Suppressor macrophage (primary cell): ENCODE data around the gene KRT73.

ENCODE experiments used
- DNase-seq, 4 experiments: peaks; one replicate each; pipeline ENCODE4 v3.0.0-alpha.2; 2020 to 2022

KRT73 gene

GRCh38 chr12:52564582-52564981, 53.8 kb downstream of the KRT73 start:
- no peak for DNase-seq

- peak; percentile 9 to 29 (median 17) for DNase-seq
Observed at GRCh38 chr12:52561880-52562449, 56.4 kb downstream of the KRT73 start.

DNA sequence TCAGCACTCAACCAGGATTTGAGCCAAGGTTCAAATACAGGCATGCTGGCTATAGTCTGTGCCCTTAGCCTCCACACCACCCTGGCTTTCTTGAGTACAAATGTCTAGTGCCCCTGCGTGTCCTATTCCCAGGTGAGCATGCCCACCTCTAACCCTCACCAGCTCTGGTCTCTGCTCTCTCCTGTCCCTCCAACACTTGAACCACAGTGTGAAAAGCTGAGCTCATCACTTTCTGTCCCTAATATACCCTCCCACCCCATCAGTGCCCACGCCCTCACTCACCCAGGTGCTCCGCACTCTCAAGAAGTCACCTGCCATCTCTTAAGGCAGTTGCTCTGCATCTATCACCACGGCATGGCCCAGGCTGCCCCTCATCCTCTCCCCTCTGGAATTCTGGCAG, 58.4 kb downstream of the KRT73 start:
- no peak for DNase-seq

DNA sequence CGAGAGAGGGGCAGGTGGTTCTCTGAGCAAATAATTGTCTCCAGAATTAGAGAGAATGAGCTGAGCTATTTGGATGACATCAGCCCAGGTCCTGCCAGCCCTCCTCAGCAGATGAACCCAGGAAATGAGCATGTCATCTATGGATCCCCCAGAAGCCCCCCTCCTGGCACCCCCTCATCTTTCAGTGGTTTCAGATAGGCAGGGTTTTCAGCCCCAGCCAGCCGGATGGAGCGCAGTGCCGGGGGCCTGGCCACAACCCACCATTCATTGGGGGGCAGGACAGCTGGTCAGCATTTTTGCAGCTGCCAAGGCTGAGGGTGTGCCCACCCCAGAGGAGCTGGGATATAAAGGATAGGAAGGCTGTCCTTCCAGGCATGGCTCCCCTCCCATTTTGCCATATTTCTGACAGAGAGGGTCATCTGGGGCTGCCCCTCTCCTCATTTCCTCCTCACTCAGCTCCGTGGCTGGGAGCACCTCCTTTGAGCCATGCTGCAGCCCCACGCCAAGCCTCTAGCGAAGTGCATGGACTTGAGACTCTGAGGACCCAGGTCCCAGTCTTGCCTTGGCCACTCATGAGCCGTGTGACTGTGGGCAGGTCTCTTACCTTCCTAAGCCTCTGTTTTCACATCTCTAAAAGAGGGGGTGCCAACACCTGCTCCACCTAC, 59.4 kb downstream of the KRT73 start:
- DNase-seq: no peak
